Heart left ventricle (tissue), 13 donors: ENCODE results near the gene MPZL3.

ENCODE experiments used
- POLR2A ChIP-seq, 2 donors: fragments of 450-650 bp; IDR thresholded peaks; one replicate each; pipeline ENCODE4 v1.6.1; 2017; ENCODE audit warnings: antibody characterized with exemption in 2 of 2, mild to moderate bottlenecking in 2 of 2, moderate library complexity in 2 of 2
- TF ChIP-seq, protein P1 (sequence below), 12 donors: fragments of 200-600 bp; sonication (generic) in 4 of 12; IDR thresholded peaks; one replicate each; pipeline versions ENCODE4 v1.5.0 to v1.8.0; 2018 to 2022; ENCODE audit warnings: antibody characterized with exemption in 12 of 12, mild to moderate bottlenecking in 5 of 12
- donor health status: ischemic (EF 13 %, LVEDD 7.1; RV severe dilation, severe dysfunction).
- donor health status: DM: no; HTN: yes; CAD: no.
- donor health status: DM: no; HTN: no; CAD: no.
- donor health status: ischemic (EF 25% LVEDD 6.9; RV normal size, moderate dysfunction).
- donor health status: ischemic (EF 25% LVEDD 5.7; RV mildly dilated, moderate dysfunction).
- donor health status: ischemic (EF 35%, LVEDD 5.7; RV mildly dilated, moderate dysfunction).
- donor health status: nonischemic (EF 11% LVEDD 7.7; RV severe dilation, severe dysfunction).
- donor health status: DM: yes; HTN: yes; CAD: no.
- donor health status: PGD.
- donor health status: ischemic (EF 29% LVEDD 5.4; RV normal size, mild dysfunction).
- donor health status: nonischemic (EF 23%, LVEDD 6.1; RV moderate dilation, normal function).

GRCh38 chr11:118267486-118267885, 15.3 kb upstream of the MPZL3 start:
- TF ChIP-seq, protein P1, sequence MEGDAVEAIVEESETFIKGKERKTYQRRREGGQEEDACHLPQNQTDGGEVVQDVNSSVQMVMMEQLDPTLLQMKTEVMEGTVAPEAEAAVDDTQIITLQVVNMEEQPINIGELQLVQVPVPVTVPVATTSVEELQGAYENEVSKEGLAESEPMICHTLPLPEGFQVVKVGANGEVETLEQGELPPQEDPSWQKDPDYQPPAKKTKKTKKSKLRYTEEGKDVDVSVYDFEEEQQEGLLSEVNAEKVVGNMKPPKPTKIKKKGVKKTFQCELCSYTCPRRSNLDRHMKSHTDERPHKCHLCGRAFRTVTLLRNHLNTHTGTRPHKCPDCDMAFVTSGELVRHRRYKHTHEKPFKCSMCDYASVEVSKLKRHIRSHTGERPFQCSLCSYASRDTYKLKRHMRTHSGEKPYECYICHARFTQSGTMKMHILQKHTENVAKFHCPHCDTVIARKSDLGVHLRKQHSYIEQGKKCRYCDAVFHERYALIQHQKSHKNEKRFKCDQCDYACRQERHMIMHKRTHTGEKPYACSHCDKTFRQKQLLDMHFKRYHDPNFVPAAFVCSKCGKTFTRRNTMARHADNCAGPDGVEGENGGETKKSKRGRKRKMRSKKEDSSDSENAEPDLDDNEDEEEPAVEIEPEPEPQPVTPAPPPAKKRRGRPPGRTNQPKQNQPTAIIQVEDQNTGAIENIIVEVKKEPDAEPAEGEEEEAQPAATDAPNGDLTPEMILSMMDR (IDR thresholded peaks at IDR 0.05): no peak
- no peak for TF ChIP-seq POLR2A (IDR thresholded peaks at IDR 0.05)
